GM19023 (cell line): ENCODE data around the gene SCTR.

Experiments
- ATAC-seq: cut with Tn5 transposase; IDR thresholded peaks from one replicate; pipeline ENCODE4 v1.9.1; 2021; ENCODE audit warnings: mild to moderate bottlenecking, moderate library complexity; ENCODE audit not compliant: unreplicated experiment

Gene SCTR

DNA sequence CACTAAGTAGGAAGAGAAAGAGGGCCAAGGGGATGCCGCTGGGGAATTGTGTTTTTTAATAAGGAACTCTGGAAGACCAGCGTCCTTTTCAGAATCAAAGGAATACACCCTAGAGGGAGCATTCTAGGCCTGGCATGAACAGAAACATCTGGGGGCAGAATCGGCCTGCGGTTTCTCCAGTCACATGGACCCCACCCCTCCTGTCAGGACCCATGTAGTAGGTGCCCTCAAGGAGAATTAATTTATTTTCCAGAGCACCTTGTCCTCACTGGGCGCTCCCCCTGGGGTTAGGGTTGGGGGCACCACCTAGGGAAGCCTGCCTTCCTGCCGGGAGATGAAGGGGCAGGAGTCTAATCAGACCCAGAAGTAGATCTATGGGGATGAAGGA is 48.4 kb downstream of the SCTR start:
- no peak for ATAC-seq

DNA sequence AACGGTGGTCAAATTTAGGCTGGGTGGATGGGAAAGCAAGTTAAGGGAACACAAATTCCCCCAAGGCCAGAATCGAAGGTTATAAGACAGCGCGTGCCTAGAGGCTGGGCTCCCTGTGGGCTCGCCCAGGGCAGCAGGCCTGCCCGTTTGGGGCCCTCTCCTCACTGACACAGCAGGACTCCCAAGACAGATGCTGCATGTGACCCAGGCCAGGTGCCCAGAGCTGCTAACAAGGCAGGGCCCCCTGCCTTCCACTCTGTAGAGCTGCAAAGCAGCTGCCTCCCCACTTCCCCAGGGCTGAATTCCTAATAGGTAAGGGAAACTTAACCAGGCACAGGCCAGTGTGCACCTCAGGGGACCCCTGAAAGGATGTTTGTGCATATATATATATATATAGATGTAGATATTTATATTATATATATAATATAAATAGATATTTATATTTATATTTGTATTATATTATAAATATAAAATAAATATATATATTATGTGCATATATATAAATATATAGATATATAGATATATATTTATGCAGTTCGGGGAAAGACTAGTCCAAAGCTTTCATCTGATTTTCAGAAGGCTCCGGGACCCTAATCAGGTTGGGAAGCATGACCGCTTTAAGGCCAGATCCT is 48.9 kb downstream of the SCTR start:
- ATAC-seq = no peak

DNA sequence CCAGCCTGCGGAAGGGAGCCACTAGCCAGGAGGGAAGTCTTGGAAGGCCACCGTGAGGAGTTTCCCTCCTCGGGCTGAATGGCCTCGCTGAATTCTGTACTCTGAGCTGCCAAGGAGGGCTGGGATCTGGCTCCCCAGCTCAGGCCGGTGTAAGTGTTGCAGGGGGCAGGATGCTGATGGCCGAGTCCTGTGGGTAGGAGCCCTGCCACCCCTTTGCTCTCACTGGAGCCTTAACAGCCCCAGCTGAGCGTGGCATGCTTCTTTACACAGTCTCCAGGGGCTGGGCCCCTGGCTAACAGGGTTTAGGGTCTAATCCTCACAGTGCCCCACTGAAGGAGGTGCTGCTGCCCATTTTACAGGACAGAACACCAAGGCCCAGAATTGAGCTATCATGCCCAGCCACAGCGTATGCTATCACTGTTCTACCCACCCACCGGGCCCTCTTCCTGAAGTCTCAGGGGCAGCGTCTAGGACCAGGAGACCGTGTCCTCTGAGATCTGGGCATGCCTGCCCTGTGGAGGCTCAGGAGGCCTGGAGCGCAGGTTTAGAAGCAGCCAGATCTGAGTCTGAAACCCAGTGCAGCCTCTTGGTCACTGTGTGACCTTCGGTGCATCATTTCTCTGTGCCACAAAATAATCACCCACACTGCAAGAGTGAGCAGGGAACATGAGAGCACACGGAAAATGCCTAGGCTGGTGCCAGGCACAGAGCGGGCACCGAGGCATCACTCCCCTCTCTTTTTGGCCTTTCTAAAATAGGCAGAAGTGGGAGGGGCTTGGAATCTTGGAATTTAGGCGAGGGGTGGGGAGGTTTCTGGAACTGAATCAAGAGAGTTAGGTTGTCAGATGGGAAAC is 49.7 kb downstream of the SCTR start:
- ATAC-seq = no peak

DNA sequence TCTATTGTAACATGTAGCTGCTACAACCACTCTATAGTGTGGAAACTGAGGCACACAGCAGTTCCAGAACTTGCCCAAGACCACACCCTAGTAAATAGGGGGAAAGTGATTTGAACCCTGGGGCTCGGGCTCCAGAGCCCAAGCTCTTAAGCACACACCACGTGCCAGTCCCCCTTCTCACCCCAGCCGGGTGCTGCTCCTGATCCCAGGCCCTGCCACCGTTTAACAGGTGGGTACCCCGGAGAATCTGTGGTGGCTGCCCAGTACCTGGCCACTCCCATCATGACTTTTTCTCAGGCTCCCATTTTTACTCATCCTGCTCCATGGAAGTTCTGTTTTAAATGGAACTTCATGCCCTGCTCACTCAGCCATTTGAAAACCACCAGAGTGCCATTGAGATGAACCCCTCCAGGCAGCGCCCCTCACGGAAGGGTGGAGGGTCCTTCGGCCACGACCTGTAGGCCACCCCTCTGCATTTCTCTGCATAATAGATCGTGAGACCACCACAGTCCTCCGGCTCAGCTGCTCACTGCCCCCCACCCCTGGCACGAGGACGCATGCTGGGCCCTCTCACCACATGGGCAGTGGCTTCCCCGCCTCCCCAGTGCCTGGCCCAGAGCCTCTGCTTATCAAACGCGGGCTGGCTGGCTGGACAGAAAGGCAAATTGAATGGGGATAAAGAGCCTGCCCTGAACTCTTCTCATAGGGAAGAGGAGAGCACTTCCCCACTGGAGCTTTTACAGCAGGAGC is 50.5 kb downstream of the SCTR start:
- ATAC-seq = no peak

DNA sequence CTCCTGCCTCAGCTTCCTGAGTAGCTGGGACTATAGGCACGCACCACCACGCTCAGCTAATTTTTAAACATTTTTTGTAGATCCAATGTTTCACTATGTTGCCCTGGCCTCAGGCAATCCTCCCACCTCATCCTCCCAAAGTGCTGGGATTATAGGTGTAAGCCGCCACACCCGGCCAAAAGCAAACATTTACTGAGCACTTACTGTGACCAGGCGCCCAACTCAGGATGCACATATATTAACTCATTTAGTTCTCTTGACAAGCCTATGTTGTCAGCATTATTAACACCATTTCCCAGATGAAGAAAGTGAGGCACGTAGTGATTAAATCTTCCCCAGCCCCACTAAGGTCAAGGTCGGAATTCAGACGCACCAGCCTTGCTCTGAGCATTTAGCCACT is 51.5 kb downstream of the SCTR start:
- ATAC-seq = no peak

DNA sequence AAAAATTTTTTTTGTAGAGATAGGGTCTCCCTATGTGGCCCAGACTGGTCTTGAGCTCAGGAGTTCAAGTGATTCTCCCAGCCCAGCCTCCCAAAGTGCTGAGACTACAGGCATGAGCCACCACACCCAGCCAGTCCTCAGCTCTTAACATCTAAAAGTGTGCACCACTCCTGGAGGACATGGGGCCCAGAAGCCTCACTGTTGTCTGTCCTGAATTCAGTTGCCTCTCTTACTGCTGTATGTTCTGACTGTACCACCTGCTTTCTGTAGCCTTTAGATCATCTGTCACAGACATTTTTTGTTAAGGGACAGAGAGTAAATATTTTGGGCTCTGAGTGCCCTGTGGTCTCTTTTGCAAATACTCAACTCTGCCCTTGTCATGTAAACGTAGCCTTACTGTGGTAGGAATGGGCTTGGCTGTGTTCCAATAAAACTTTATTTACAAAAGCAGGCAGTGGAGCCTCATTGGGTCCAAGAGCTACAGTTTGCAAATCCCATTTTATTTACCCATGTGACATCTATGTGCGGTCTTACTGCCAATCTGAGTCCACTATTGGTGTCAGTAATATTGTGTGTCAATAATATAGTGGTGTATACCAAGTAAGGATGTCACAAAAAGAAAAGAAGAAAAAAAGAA is 54.5 kb downstream of the SCTR start:
- ATAC-seq = no peak

DNA sequence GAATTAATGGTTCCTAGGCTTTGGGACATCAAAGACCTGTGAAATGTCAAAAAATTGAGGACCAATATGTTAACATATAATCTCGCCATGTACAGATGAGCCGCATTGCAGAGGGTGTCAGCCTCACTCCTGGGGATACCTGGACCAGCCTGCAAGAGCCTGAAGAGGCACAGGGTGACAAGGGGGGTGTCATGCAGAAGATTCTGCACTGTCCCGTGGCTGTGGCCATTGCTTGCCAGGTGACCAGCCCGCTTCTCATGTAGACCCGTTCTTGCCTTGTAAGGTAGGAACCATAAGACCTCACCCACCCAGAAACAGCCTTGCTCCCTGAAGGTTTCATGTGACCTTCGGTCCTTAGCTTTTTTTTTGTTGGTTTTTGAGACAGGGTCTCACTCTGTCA is 55.2 kb downstream of the SCTR start:
- no peak for ATAC-seq

DNA sequence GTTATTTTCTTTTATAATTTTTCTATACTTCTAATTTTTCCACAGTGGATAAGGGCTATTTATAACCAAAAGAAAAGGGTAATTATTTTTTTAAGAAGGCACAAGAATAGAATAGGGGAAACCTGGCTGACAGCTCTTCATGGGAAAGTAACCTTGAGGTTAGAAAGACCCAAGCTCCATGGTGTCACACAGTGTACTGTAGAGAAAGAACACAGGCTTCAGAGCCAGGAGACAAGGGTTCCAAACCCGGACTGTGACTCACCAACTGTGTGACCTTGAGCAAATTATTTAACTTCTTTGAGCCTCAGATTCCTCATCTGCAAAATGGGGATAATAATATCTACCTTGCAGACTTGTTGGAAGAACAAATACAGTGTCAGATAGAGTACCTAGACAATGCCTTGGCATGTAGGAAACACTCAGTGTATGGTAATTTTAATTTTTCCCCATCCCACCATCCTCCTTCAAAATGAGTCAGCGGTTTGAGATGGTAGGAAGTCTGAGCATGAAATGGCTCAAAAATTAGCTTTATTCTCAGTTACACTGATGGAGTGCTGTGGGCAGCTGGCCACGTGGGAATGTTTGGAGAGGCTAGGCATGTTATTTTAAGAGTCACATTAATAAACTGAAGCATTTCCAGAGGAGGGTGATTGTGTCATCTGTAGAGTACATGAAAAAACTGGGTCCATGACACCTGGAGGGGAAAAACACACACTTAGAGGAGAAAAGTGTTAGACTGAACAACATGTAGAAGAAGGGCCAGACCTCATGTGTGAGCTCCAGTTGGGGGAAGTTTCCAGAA is 55.9 kb downstream of the SCTR start:
- no peak for ATAC-seq

DNA sequence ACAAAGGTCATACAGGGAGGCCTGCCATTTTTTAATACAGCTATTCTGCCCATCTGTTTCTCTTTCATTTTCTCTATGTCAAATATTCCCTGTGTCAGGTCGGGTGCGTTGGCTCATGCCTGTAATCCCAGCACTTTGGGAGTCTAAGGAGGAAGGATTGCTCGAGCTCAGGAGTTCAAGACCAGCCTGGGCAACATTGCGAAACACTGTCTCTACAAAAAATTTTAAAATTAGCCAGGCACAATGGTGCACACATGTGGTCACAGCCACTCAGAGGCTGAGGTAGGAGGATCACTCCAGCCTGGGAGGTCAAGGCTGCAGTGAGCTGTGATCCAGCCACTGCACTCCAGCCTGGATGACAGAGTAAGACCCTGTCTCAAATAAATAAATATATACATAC is 57.9 kb downstream of the SCTR start:
- ATAC-seq = no peak

DNA sequence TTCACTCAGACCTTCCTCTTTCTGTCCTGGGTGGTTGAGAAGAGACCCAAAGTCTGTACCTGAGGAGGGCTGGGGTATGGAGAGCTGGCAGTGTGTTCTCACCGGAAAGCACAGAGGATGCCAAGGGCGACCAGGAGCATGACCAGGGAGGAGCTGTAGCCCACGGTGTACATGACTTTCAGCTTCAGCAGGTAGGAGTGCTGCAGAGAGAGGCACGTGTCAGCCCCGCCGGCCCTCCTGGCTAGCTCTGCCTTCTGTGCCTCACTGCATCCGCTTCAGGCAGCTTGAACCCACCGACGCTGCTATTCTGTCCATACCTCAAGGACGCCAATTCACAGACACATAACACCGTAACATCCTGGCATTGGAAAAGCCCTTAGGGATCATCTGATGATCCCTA is 58.6 kb downstream of the SCTR start:
- ATAC-seq = no peak

DNA sequence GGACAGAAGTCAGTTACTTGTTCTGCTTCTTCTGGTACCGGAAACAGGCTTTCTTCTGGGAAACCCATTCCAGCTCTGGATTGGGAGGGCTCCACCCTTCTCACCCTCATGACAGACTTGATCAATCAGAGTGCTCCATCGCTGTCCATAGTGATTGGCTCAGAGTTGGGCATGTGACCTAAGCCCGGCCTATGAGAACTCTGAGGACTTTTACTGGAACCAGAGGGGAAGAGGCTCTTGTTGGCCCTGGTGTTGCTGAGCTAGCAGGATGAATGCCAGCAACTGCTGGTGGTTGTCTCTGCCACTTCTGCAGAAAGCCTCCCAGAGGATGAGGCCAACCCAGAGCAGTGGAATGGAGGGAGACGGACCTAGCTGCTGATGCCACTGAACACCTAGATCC is 59.3 kb downstream of the SCTR start:
- ATAC-seq = no peak

DNA sequence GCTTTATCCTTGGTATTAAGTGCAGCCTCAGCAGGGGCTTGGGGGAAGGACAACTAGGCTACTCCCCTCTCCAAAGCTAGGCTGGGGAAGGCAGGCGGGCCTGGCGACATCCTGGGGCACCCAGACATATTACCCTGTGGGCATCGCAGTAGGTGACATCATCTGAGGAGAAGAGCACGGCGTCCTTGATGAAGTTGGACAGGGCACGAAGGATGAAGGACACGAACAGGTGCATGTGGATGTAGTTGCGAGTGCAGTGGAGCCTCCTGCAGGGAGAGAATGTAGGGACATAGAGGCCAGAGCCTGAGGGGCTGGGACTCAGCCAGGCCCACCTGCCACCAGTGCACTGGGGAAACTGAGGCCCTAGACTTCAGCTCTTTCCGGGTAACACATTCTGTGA is 60.3 kb downstream of the SCTR start:
- ATAC-seq = no peak

DNA sequence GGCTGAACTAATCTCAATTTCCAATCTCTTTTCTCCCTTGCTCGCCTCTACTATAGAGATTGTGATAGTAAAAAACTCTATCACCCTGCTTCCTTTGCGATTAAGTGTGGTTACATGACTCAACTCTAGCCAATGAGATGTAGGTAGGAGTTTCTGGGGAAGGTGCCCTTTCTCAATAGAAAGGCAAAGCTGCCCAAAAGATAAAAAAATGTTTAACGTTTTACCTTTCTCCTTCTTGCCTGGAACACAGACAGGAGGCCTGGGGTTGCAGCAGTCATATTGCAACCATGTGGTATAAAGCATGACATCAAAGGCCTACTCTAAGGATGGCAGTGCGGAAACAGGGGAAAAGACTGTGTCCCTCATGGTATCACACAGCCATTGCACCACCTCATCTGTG is 61.1 kb downstream of the SCTR start:
- ATAC-seq = no peak

DNA sequence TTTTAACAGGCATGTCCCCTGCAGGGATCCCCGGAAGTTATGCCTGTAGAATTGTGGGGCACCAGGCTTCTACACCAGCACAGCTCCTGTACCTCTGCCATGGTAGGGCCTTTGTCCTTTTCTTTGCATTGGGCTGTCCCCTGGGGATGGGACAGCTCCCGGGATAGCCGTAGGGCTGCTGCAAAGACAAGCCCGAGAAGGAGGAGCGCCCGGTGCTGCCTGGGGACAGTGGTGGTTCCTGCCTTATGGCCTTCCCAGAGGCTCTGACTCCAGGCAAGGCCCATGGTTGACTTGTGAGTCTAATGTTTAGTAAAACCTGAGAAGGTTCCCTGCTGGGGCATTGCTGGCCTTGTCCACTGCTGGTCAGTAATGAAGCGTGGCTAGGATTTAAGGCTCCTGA is 61.7 kb downstream of the SCTR start:
- no peak for ATAC-seq

DNA sequence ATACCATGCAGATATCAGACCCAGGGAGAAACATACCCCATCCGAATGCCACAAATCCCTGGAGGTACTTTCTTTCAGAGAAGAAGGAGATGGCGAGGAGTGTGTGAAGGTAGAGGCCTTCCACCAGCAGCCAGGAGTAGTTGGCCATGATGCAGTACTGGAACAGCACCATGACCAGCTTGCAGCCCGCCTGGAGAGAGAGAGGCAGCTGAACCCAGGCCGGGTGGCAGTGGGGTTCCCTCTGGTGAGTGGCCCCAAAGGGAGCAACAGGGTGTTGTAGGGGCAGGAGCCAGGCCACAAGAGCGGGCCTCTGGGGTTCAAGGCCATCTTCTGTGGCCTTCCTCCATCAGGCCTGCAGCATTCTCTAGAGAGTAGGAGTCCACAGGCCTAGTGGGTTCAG is 62.5 kb downstream of the SCTR start:
- no peak for ATAC-seq

DNA sequence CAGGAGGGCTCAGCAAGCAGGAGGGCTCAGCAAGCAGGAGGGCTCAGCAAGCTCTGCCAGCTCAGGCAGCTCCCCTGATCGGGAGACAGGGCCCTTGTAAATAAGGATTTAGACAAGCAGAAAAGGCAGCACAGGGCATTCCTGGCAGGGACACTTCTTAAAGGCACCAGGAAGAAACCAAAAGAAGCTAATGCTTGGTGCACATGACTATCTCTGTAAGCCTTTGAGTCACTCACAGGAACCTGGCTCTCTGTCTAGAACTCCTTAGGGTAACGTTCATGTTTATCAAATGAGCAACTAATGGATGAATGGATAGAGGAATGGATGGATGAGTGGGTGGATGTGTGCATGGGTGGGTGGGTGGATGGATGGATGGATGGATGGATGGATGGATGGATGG is 64.2 kb downstream of the SCTR start:
- no peak for ATAC-seq

DNA sequence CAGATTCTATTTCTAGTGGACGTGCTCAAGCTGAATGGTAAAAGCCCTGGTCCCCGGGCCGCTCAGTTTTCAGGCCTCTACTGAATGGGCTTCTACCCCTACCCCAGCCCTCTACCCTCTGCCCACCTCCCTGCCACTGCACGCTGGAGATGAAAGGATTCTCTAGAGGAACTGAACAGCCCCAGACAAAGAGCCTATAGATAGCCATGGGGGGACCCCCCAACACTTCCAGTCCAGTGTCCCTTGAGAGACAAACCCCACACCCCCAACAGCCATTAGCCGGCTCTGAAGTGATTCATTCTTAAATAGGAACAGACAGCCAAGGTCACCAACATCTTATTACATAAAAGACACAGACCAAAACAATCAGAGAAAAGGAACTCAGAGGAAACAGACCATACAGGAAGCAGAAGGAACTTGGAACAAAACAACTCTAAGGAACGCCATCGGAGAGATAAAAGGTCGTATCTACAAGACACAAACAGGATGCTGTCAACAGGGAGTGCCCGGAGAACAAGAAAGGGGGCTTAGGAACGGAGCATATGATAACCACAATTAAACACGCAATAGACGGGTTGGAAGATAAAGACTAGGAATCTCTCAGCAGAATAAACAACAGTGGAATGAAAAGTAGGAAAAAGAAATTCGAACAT is 69.1 kb downstream of the SCTR start:
- no peak for ATAC-seq

DNA sequence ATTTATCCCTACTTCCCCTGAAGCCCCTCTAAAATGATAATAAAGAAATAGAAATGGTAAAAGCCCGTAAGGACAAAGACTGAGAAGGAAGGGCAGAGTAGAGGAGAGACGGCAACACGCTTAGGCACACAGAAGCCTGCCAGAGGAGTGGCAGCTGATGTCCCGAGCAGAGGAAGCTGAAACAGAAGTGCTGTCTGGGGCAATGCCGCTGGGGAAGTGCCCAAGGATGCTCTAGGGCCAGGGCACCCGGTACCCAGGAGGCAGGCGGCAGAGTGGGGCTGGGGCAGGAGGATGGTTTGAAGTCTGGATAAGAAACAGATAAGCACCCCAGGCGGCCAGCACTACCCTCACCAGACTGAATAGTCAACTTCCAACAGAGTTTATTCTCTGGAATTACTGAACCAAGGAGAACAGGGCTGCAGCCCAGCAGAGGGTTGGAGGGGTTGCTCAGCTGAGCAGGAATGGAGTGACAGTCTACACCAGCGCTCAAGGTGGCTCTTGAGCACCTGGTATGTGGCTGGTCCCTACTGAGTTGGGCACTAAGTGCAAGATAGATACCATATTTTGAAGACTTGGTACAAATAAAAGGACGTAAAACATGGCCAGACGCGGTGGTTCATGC is 70.2 kb downstream of the SCTR start:
- no peak for ATAC-seq

DNA sequence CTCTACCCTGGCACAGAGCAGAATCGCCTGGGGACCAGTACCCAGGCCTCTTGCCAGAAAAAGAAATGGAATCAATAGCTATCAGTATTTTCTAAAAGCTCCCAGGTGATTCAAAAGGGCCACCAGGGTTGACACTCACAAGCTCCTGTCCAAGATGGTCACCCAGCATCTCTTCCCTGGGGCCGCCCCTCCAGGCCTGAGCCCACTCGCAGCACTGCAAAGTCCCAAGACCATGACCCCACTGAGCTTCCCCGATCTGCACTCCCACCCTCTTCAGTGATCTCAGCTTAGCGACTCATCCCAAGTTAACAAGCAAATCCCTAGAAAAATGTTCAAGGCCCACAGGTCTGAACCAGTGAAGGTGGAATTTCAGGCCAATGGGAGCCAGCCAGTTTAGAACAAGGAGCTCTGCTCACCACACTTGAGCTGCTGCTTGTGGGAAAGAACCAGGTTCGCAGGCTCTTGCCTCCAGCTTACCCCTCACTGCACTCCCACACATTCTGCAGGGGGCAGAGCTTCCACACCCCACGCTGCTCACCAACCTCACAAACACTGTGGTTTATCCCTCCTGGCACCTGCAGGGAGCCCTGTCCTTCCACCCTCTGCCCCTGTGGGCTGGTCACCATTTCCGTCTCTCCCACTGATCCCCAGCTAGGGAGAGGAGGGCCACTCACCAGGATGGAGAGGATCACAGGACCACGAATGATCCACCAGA is 72.8 kb downstream of the SCTR start:
- no peak for ATAC-seq
